HG03045 (cell line): Measurements from ENCODE around the gene KCNAB2.

Experiments used
- ATAC-seq: cut with Tn5 transposase; IDR thresholded peaks from one replicate; pipeline ENCODE4 v1.9.1; 2021; ENCODE audit warnings: mild to moderate bottlenecking, moderate library complexity; ENCODE audit not compliant: unreplicated experiment

The KCNAB2 gene

DNA sequence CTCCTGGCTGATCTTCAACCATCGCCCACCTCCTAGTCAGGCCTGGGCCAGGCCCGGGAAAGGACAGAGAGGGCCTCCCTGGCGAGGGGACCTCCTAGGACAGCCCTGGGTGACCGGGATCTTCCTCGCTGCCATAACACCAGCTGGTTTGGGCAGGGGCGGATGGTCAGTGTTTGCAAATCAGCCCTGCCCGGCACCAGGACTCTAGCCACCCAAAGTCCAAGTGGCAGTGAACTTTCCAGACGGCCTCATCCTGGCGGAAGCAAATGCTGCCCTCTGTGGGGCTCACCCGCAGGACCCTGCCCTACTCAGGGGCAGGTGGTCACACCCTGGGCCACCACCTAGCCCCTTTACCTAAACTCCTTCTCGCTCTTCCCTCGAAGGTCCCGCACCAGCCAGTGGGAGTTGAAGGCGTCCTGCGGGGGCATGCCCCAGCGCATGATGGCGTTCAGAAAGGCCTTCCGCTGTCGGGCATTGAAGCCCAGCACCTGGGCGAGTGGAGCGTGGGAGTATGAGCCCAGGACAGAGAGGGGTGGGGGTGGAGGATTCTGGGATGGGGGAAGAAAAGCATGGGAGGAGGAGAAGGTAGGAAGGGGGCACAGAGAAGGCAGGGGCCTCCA is 79.2 kb downstream of the KCNAB2 start:
- ATAC-seq, result no peak

DNA sequence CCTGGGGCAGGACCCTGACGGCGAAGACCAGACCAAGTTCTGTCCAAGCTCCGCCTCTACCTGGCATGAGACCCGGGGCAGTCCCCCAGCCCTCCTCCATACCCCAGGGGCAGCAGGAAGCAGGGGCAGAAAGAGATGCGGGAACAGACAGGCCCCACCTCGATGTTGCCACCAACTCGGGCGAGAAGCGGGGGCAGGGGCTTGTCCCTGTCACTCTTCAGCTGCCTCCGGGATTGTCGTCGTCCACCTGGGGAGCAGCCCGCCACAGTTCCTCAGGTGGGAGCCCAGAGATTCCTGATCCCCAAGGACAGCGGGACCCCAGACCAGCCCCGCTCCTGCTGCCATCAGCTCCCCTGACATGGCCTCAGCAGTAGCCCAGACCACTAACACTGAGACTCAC is 79.7 kb downstream of the KCNAB2 start:
- ATAC-seq, result no peak

DNA sequence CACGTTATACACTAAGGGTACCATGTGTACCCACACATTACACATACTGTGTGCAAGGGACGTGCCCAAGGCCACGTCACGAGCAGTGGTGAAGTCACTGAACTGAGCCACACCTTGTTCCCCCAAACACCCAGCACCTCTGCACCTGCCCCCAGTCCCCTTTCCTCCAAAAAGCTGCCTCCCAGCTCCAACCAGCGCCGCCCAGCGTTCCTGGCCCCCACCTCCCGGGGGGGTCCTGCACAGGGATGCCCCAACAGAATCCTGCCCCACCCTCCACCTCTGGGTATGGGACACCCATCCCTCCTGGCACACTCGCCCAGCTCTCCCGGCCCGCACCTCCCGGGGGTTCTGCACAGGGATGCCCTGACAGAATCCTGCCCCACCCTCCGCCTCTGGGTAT is 80.3 kb downstream of the KCNAB2 start:
- no peak for ATAC-seq

DNA sequence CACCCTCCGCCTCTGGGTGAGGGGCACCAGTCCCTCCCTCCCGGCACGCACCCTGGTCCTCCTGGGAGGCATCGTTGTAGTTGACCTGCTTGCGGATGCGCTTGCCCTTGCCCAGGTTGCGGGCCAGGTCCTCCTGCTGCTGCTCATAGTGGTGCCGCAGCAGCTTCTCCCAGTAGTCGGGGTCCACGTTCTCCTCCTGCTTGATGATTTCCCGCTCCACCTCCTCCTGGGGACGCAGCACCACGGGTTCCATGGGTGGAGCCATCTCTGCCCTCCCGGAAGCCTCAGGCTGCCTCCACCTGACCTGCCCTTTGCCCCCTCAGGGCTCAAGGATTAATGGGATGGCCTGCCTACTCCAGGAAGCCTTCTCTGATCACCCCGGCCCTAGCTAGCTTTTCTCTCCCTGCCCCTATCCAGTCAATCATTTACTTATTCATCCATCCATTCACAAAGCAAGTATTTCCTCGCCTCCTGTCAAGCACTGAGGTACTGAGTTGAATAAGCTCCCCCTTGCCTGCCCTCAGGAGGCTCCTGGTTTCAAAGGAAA is 80.9 kb downstream of the KCNAB2 start:
- ATAC-seq, result no peak

DNA sequence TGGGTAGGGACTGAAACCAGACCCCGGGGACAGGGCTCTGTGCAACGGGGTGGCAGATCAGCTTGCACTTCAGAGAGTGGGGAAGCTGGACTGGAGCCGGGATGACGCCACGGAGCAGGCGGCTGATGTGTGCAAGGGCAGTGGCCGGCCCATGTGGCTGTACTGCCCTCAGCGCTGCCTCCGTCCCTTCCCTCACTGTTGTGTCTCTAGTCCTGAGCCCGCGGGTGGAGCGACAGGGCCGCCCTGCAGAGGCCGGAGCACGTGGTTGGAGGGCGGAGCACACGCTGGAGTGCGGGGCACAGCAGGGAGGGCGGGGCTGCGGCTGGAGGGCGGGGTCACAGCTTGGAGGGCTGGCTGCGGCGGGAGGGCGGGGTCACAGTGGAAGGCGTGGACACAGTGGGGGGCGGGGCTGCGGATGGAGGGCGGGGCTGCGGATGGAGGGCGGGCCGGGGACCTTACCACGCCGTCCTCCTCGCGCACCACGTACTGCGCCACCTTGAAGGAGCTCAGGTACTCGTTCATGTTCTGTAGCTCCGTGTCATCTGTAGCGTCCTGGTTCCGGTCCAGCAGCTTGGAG is 82.0 kb downstream of the KCNAB2 start:
- ATAC-seq, result no peak

DNA sequence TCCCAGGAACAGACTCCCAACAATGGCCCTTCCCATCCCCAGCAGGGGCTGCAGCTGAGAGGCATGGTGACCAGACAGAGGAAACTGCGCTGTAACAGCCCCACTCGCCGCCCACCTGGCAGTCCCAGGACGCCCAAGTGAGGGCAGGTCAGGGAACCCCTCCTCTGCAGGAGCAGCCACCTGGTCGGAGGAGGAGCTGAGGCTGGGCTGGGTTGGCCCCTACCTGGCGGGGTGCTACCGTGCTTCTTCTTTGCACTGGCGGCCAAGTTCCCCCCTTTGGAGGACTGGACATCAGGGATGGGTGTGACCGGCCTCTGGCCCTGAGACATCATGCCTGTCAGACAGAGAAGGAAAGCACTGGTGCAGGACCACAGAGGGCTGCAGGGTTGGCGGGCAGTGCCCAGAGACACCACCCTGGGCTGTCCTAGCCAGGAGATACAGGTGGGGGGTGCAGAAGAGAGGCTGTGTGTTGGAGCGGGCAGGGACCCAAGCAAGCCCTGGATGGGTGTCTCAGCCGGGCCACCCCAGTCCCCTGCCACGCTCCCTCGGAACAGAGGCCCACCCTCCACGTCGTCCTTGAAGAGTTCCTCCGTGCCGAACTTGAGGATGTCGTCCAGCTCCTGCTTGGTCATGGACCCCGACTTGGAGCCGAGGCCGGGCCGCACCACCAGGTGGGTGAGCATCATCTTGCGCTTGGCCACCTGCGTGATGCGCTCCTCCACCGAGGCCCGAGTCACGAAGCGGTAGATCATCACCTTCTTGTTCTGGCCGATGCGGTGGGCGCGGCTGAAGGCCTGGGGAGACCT is 82.8 kb downstream of the KCNAB2 start:
- ATAC-seq, result no peak

DNA sequence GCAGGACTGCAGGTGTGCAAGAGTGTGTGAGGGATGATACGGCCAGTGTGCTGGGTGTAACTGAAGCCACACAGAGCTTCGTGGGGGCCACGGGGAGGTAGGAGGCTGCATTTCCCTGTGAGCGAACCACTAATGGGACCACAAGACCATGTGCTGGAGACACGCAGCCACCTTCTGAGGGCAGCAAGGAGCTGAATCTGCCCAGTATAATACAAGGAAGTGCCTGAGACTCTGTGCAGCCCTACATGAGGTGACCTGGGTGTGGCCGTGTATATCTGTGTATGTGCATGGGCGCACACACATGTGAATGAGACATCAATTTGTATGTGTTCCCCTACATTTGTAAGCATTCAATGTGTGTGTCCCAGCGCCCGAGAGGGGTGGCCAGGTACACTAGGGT is 83.6 kb downstream of the KCNAB2 start:
- ATAC-seq, result no peak

DNA sequence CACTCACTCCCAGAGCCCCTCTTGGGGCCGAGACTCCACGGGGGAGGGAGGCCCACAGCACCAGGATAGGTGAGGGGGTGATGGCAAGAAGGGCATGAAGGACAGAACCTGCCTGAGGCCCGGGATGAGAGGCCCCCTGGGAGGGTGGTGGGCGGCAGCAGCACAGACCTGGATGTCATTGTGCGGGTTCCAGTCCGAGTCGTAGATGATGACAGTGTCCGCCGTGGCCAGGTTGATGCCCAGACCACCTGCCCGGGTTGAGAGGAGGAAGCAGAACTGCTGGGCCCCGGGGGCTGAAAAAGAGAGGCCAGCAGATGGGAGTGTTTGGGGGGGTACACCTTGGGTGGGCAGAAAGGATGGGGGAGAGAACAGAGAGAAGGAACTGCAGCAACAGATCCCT is 84.3 kb downstream of the KCNAB2 start:
- ATAC-seq, result no peak

DNA sequence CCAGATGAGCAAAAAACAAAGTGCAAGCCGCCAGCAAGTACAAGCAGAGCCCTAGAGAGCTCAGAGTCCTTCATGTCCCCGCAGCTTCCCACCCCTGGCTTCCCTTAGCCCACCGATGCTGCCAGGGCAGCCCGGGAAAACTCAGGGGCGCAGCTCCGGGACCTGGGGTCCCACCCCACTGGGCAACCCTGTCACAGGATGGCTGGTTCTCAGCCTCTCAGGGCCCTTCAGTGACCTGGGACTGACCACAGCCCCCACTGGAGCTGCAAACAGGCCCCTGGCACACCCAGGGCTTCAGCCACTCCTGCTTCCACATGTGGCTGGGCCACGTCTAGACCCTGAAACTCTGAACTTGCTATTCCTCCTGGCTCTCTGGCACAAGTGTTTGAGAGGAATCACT is 84.9 kb downstream of the KCNAB2 start:
- ATAC-seq, result no peak

DNA sequence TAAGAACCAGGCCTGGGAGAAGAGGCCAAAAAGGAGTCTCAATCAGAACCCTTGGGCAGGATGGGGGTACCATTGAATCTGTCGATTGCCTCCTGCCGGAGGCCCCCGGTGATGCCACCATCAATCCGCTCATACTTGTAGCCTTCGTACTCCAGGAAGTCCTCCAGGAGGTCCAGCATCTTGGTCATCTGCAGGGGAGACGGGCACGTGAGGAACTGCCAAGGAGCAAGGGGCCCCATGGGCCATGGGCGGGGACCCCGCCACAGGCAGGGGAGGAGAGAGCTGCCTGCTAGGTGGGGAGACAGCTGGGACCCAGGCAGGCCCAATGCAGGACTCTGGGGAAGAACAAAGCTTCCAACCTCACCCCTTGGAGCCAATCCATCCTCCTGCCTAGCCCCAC is 85.9 kb downstream of the KCNAB2 start:
- no peak for ATAC-seq

DNA sequence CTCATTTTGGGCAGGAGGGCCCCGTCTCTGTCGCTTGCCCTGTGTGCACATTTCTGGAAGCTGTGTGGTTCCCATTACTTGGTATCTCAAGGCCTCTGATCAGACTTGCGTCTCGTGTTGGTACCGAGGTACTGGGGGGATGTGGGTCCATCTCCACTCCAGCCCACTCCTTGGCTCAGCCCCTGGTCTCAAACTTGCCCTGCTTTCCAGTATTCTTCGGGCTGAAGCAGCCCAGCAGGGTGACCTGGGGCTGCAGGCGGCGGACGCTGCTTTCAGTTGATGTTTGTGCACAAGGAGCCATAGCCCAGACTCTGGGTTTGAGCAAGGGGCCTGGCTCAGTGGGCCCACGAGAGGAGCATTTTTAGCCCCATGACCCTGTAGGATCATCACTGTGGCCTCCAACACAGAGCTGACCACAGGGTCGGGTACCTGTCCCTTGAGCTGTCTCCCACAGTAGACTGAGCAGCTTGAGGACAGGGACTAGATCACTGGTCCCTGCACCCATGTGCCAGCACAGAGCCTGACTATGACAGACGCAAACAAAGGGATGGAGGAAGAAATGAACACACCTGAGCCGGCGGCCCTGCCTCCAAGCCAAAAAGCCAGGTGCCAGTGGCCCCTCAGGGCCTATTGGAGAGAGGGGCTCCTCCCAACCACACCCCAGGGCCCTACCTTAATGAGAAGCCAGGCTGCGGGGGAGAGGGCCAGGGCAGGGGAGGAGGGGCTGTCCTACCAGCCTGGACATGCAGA is 87.6 kb downstream of the KCNAB2 start:
- ATAC-seq, result no peak

DNA sequence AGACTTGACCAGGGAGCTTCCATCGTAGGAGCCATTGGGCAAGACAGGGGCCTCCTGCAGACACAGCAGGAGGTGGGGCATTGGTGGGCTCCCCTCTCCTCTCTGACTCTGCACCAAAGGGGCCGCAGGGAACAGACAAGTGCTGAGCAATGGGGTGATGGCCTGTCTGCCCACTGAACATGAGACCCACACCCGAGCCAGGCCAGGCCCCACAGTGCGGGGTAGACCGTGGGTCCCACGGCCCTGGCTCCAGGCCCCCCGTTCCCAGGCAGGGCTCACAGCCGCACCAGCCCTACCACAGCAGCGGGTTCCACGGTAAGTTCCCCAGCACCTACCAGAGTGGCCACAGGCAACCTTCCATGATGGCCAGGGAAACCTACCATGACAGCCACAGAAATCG is 88.5 kb downstream of the KCNAB2 start:
- no peak for ATAC-seq

DNA sequence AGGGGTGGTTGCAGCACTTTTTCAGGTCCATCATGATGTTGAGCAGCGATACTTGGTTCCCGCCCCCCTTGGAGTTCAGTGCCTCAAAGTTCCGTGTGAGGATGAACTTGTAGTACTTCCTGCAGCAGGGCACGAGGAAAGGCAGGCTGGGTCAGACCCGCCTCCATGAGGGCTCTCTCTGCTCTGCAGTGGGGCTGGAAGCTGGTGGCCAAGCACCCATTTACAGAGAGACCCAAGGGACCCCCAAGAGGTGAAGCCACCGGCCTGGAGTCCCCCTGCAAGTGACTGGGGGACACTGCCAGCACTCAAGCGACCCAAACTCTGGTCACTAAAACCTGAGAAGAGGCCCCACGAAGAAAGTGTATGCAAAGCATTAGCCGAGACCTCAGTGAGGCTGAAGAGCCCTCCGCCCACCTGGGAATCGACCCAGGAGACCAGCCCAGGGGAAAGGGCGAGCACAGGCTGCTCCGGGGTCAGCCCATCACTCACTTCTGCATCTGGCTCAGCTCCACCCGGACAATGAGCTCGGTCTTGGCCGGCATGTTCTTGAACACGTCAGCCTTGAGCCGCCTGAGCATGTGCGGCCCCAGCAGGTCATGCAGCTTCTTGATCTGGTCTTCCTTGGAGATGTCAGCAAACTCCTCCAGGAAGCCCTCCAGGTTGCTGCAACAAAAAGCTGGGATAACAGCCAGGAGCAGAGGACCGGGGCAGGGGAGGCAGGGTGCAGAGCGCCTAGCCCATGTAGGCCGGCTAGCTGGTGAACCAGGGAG is 89.2 kb downstream of the KCNAB2 start:
- no peak for ATAC-seq

DNA sequence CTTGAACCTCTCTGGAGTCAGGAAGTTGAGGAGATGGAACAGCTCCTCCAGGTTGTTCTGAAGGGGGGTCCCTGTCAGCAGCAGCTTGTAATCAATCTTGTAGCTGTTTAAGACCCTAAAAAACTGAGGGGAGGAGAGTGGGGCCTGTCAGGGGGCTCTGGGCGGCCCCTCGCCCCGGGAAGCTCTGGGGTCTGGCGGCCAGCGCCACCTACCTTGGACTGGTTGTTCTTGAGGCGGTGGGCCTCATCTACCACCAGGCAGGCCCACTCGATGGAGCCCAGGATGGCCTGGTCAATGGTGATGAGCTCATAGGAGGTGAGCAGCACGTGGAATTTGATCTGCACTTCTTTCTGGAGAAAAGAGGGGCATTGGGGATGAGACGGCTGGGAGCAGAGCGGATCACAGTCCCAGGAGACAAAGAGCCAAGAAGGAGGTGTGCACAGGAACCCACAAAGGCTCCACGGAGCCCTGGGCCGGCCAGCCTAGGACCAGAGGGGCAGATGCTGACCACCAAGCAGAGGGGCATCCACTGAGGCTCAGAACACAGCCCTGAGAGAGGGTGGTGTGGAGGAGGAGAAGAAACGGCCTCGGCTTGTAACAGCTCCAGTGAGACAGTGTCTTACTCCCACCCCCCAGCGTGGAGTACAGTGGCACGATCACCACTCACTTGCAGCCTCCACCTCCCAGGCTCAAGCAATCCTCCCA is 91.0 kb downstream of the KCNAB2 start:
- no peak for ATAC-seq

DNA sequence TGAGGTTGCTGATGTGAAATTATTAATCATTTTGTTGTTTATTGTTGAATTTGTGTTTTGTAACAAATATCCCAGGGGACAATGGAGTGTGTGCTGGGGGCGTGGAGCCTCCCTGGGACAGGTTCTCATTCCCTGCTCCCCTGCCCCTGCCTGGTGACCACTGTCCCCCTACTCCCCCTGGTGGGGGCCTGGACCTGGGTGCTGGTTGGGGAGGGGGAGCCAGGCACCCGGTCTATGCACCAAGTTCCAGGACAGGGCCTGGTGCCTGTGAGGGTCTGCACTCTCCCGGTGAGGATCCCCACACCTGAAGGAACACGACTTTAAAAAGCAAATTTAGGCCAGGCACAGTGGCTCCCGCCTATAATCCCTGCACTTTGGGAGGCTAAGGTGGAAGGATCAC is 92.1 kb downstream of the KCNAB2 start:
- ATAC-seq, result no peak

DNA sequence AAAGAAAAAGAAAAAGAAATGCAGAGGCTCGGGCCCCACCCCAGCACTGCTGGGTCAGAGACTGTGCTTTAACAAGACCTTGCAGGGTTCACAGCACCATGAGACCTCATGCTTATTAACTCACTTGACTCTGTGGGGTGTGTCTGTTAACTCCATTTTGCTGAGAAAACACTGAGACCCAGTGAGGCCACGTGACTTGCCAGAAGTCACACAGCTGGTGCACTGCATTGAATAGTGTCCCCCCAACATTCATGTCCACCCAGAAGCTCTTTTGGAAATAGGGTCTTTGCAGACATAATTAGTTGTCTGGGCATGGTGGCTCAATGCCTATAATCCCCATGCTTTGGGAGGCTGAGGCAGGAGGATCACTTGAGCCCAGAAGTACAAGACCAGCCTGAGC is 94.7 kb downstream of the KCNAB2 start:
- no peak for ATAC-seq

DNA sequence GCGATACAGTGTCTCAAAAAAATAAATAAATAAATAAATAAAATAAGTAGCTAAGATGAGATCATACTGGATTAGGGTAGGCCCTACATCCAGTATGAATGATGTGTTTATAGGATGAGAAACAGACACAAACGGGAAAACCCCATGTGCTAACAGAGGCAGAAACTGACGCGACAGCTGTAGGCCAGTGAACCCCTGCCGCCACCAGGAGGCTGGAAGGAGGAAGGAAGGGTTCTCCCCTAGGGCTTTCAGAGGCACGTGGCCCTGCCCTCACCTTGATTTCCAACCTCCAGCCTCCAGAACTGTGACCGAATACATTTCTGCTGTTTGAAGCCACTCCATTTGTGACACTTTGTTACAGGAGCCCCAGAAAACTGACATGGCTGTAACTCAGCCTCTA is 95.9 kb downstream of the KCNAB2 start:
- ATAC-seq, result no peak

DNA sequence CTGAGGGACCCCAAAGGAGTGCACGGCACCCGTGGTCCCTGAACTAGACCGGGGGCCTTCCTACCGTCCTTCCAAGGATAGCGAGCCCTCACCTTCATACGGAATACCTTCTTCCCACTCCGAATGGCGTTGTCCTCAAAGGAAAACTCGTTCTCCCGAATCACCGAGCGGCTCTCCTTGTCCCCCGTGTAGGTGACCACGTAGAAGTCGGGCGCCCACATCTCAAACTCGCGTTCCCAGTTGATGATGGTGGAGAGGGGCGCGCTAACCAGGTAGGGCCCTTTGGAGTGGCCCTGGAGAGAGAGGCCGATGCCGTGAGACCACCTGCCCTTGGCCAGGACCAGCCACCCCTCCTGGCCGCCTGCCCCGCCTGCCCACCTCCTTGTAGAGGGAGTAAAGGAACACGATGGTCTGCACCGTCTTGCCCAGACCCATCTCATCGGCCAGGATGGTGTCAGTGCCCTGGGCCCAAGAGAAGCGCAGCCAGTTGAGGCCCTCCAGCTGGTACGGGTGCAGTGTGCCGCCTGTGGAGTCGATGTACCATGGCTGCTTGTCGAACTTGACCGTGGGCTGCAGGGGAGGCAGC is 96.4 kb downstream of the KCNAB2 start:
- no peak for ATAC-seq

DNA sequence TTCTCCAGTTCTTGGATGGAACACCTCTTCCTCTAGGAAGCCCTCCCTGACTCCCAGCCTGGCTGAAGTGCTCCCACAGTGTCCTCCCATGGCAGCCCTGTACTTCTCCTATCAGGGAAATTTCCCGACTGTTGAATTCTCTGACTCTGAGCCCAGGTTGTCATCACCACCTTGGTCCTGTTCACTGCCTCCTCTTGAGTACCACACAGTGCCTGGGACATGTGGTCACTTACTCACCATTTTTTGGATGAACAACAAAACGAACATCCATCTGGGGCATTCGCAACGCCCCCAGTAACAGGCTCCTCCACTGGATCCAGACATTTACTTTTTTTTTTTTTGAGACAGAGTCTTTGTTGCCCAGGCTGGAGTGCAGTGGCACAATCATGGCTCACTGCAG is 97.0 kb downstream of the KCNAB2 start:
- no peak for ATAC-seq

DNA sequence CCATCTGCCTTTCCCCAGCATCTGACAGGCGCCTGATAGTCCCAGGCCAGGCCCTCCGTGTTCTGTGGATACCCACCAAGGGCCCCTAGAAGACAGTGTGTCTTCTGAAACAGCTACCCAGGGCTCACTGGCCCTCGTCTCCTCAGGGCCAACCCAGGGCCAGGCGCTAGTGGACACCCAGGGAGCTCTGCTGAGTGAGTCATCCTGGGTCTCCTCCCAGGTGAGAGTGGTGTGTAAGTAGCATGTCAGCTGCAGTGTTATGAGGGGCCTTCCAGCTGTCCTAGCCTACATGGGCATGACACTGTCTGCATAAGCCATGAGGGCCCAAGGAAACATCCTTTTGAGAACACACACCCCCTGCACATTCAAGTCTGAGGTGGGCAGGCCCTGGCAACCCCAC is 97.7 kb downstream of the KCNAB2 start:
- no peak for ATAC-seq
